COLO668 (cell line): ENCODE results near the gene GGA1.
"Not testable (repeated sequence)": the region's sequence is repeated elsewhere in the genome, so short reads cannot be mapped to it uniquely, and the experiment has no call there.

ENCODE experiments used
- DNase-seq: peaks from one replicate; lab custom pipeline; 2025; ENCODE audit not compliant: unreplicated experiment; lab: John Stamatoyannopoulos, UW

Gene GGA1

GRCh38 chr22:37607010-37607934 is 1.4 kb upstream of the GGA1 start:
- peak; percentile 94 for DNase-seq

DNA sequence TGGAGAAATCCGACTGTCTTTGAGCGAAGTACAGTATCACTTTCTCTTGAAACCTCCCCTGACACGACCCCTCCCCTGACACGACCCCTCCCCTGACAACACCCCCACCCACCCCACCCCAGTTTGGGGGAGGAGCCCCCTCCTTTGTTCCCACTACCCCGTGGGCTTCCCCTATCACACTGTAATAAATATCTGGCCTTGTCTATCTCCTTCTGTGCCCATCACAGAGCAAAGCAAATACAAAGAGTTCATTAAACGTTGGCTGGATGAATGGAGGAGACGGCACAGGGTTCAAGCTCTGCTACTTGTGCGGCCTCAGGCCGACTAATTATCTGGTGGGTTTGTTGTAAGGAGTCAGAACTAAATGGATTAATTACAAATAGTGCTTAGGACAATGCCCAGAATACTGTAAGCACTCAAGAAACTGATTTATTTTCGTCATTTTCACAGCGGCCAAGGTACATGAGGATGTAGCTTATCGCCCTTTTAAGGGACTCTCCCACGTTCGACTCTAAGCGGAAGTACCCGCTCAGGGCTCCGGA is 628 bp upstream of the GGA1 start:
- DNase-seq, result no peak

DNA sequence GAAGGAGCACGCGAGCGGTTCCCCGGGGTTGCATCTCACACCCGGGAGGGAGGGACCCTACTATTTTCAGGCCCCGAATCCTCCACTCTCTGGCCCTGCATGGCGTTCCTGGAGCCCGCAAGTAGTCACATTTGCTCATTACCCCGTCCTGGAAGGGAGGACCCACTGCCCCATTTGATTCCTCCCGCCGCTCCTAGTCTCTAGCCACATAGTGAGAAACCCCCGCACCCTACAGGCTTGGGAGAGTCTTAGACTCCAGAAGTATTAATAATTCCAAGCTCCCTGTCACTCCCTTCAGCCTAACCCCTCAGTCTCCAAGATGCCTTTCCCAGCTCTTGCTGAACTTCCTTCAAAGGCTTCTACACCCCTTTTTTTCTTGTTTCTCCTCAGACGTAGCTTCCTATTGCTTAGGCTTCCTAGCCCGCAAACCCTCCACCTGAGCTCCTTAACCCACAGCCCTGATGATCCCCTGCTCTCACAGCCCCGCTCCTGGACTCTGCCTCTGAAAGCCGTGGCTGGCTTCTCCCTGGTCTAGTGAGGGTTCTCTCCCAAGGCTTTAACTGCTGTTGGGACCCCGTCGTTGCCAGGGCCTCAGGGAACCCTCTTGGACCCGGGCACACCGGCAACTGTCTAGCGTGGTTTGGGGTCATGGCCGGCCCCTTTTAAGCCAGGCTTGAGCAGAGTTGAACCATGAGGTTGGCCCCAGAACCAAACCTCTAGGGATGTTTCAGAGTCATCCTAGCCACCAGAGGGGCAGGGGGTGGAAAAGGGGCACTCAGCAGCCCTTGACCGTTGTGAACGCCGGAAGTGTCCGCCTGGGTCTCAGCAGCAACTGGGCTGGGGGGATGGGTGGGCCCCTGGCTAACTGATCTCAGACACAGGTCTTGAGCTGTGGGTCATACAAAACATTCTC is 862 bp downstream of the GGA1 start:
- DNase-seq, result no peak

- not testable (repeated sequence) for DNase-seq
These were observed 1.5 kb downstream of the GGA1 start for GRCh38 chr22:37610153-37610475.

- DNase-seq, result no peak
These were observed 2.0 kb downstream of the GGA1 start for GRCh38 chr22:37610480-37611129.

- no peak for DNase-seq
These were observed 2.6 kb downstream of the GGA1 start for GRCh38 chr22:37611207-37611606.

GRCh38 chr22:37616201-37617083 is 7.8 kb downstream of the GGA1 start:
- DNase-seq, result no peak

GRCh38 chr22:37617431-37617830 is 8.8 kb downstream of the GGA1 start:
- no peak for DNase-seq

GRCh38 chr22:37618072-37618656 is 9.5 kb downstream of the GGA1 start:
- no peak for DNase-seq

GRCh38 chr22:37618674-37619073 is 10.0 kb downstream of the GGA1 start:
- no peak for DNase-seq

GRCh38 chr22:37619991-37620390 is 11.4 kb downstream of the GGA1 start:
- DNase-seq, result no peak

GRCh38 chr22:37621352-37621860 is 12.8 kb downstream of the GGA1 start:
- DNase-seq, result no peak

- peak; percentile 60 for DNase-seq
These were observed 14.7 kb downstream of the GGA1 start for GRCh38 chr22:37623075-37624016.

GRCh38 chr22:37624017-37624365 is 15.4 kb downstream of the GGA1 start:
- no peak for DNase-seq

DNA sequence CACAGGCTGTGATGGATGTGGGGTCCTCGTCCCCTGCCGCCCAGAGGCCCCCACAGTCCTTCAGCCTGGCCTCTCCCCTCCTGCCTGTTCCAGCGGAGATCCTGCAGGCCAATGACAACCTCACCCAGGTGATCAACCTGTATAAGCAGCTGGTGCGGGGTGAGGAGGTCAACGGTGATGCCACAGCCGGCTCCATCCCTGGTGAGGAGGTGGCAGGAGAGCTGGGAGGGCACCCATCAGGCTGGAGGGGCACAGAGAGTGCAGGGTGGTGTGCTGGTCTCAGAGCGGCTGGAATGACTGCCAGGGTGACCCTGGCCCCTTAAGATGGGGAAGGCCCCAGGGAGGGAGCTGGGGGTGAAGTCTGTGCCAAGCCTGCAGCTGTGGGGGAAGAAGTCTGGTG is 16.2 kb downstream of the GGA1 start:
- DNase-seq, result no peak

- no peak for DNase-seq
These were observed 17.1 kb downstream of the GGA1 start for GRCh38 chr22:37625737-37626136.

DNA sequence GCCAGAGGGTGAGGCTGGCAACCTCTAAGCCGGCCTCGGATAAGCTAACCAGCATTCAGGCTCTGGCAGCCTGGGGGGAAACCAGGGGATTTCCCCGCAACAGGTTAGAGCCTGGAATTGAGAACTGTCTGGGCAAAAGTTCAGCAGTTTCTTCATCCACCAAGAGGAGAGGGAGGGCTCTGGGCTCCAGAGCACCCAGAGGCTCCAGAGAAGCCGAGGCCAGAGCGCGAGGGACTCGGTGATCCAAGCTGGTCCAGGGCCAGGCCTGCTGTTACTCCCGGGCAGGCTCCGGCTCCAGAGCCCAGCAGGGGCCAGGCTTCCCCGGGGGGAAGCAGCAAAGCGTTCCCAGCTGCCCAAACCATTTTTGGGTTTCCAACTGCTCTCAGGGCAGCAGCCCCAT is 17.5 kb downstream of the GGA1 start:
- no peak for DNase-seq

DNA sequence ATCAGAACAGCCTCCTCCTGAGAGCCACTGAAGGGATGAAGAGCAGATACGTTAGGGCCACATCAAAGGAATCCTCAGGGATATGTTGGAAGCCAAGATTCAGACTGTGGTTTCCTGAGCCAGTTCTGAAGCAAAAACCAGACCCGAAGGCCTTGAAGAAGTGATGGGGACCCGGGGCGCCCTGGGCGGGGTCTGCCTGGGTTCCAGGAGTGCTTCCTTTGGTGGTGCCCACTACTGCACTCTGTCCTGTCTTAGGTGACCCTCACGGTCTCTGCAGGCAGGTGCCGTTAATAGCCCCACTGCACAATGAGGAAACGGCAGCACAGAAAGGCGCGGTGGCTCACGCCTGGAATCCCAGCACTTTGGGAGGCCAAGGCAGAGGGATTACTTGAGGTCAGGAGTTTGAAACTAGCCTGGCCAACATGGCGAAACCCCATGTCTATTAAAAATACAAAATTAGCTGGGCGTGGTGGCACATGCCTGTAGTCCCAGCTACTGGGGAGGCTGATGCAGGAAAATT is 18.0 kb downstream of the GGA1 start:
- no peak for DNase-seq
